Measurements from ENCODE around the gene IFNA17.

IFNA17 gene

GRCh38 chr9:21228122-21228521 is at the start of gene IFNA17:
IFNA17 (minus strand) TSS chr9:21228222; CDS start chr9:21228173, 49 bp downstream.
- H3K9ac ChIP-seq (ENCODE audit: low read depth in 1 of 2, low read length in 2 of 2), result no peak within 1 kb of the TSS
- H3K27me3 ChIP-seq (ENCODE audit: control insufficient read depth in 1 of 2, insufficient read depth in 2 of 2, low read length in 2 of 2), result no peaks in the 10 kb centered on the region
- H3K27ac ChIP-seq (ENCODE audit: low read depth, low read length), result no peak within 1 kb of the TSS
- H3K4me1 ChIP-seq (ENCODE audit: control insufficient read depth in 1 of 2, insufficient read depth in 2 of 2, low read length in 2 of 2), result no peaks in the 10 kb centered on the region
- no peaks in the 10 kb centered on the region for H3K9me3 ChIP-seq (ENCODE audit: control insufficient read depth in 1 of 2, low read length in 2 of 2)
- H3K36me3 ChIP-seq (ENCODE audit: control insufficient read depth in 1 of 2, insufficient read depth in 2 of 2, low read length in 2 of 2), result no peaks in the 10 kb centered on the region
- H3K4me3 ChIP-seq (ENCODE audit: low read depth in 1 of 2, low read length in 2 of 2), result no peak within 1 kb of the TSS

- Histone ChIP-seq H3K27ac (ENCODE audit: low read depth, low read length) (no peak overlapping the region), H3K36me3 (ENCODE audit: control insufficient read depth in 1 of 2, insufficient read depth in 2 of 2, low read length in 2 of 2) (no peaks in the 10 kb centered on the region), H3K9me3 (ENCODE audit: control insufficient read depth in 1 of 2, low read length in 2 of 2) (no peaks in the 10 kb centered on the region), H3K4me3 (ENCODE audit: low read depth in 1 of 2, low read length in 2 of 2) (no peak overlapping the region), H3K9ac (ENCODE audit: low read depth in 1 of 2, low read length in 2 of 2) (no peak overlapping the region), H3K27me3 (ENCODE audit: control insufficient read depth in 1 of 2, insufficient read depth in 2 of 2, low read length in 2 of 2) (peaks cover 0 to 4% of the 10 kb centered on the region in 2 donors), H3K4me1 (ENCODE audit: control insufficient read depth in 1 of 2, insufficient read depth in 2 of 2, low read length in 2 of 2) (no peaks in the 10 kb centered on the region)
These were observed 40.3 kb upstream of the IFNA17 start for GRCh38 chr9:21268347-21268657.

- Histone ChIP-seq H3K27ac (ENCODE audit: low read depth, low read length) (no peak overlapping the region), H3K9ac (ENCODE audit: low read depth in 1 of 2, low read length in 2 of 2) (no peak overlapping the region), H3K36me3 (ENCODE audit: control insufficient read depth in 1 of 2, insufficient read depth in 2 of 2, low read length in 2 of 2) (no peaks in the 10 kb centered on the region), H3K4me1 (ENCODE audit: control insufficient read depth in 1 of 2, insufficient read depth in 2 of 2, low read length in 2 of 2) (no peaks in the 10 kb centered on the region), H3K27me3 (ENCODE audit: control insufficient read depth in 1 of 2, insufficient read depth in 2 of 2, low read length in 2 of 2) (peaks cover 0 to 4% of the 10 kb centered on the region in 2 donors), H3K9me3 (ENCODE audit: control insufficient read depth in 1 of 2, low read length in 2 of 2) (no peaks in the 10 kb centered on the region), H3K4me3 (ENCODE audit: low read depth in 1 of 2, low read length in 2 of 2) (no peak overlapping the region)
These were observed 39.7 kb upstream of the IFNA17 start for GRCh38 chr9:21267485-21268346.

- no peak overlapping the region for H3K9ac ChIP-seq (ENCODE audit: low read depth in 1 of 2, low read length in 2 of 2)
- no peaks in the 10 kb centered on the region for H3K4me1 ChIP-seq (ENCODE audit: control insufficient read depth in 1 of 2, insufficient read depth in 2 of 2, low read length in 2 of 2)
- peaks cover 0 to 4% of the 10 kb centered on the region in 2 donors for H3K27me3 ChIP-seq (ENCODE audit: control insufficient read depth in 1 of 2, insufficient read depth in 2 of 2, low read length in 2 of 2)
- H3K9me3 ChIP-seq (ENCODE audit: control insufficient read depth in 1 of 2, low read length in 2 of 2), result no peaks in the 10 kb centered on the region
- H3K36me3 ChIP-seq (ENCODE audit: control insufficient read depth in 1 of 2, insufficient read depth in 2 of 2, low read length in 2 of 2), result no peaks in the 10 kb centered on the region
- H3K27ac ChIP-seq (ENCODE audit: low read depth, low read length), result no peak overlapping the region
- H3K4me3 ChIP-seq (ENCODE audit: low read depth in 1 of 2, low read length in 2 of 2), result no peak overlapping the region
These were observed 38.9 kb upstream of the IFNA17 start for GRCh38 chr9:21266733-21267484.

DNA sequence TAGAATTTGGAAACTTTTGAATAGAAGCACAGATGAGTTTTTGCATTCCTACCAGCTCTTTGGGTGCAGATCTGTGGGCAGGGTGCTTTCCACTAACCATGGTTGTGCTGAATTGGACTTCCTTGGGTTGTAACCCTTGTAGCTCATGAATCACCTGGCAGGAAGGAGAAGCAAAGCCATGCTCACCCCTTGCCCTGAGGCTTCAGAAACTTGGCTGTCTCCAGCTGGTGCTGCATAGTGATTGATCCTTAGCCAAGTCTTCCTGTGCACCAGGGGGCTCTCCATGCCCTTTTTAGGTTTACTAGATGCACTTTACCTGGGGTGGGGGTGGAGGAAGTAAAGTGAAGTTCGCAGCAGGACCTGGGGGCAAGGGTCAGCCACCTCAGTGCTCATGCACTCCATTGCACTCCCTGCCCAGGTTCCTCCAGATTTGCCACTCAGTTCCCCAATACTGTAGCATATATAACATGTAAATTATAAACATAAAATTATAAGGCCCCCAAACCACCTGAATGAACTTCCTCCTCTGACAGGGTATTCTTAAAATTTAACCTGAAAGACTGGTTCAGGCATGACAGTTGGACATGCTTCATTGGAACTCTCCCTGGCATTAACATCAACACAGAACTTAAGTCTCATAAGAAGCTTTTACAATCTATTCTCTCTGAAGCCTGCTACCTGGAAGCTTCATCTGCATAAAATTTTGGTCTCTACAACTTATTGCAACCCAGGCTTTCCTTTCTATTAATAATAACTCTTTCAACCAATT is 37.6 kb upstream of the IFNA17 start:
- no peaks in the 10 kb centered on the region for H3K4me1 ChIP-seq (ENCODE audit: control insufficient read depth in 1 of 2, insufficient read depth in 2 of 2, low read length in 2 of 2)
- H3K36me3 ChIP-seq (ENCODE audit: control insufficient read depth in 1 of 2, insufficient read depth in 2 of 2, low read length in 2 of 2), result no peaks in the 10 kb centered on the region
- H3K27ac ChIP-seq (ENCODE audit: low read depth, low read length), result no peak overlapping the region
- H3K9ac ChIP-seq (ENCODE audit: low read depth in 1 of 2, low read length in 2 of 2), result no peak overlapping the region
- H3K4me3 ChIP-seq (ENCODE audit: low read depth in 1 of 2, low read length in 2 of 2), result no peak overlapping the region
- H3K9me3 ChIP-seq (ENCODE audit: control insufficient read depth in 1 of 2, low read length in 2 of 2), result no peaks in the 10 kb centered on the region
- H3K27me3 ChIP-seq (ENCODE audit: control insufficient read depth in 1 of 2, insufficient read depth in 2 of 2, low read length in 2 of 2), result peaks cover 0 to 4% of the 10 kb centered on the region in 2 donors

DNA sequence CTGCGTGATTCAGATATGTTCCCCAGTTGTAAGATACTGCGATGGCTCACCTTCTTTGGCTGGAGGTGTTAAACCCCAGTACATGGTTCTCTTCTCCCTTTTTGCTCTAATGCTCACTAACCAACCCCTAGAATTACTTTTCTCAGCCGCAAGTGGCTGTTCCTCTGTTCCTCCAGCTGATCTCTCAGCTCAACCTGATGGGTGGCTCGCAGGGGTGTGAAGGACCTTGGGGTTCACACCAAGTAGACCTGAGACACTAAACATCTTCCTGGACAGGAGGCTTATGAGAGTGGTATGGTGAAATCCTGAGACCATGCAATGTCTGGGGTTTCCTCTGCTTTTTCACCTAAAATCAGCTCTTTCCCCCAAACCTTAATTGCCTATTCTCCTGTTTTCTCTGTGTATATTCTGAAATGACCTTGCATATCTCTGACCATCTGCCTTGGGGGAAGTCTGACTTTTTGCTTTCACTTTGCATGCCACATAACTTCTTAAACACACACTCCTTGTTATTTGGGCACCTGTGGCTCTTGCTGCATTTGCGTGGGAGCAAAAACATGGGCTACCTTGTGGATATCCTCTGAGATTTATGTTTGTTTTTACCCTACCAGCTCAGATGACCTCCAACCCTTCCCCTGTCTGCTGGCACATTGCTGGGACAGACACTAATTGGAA is 27.7 kb upstream of the IFNA17 start:
- Histone ChIP-seq H3K36me3 (ENCODE audit: control insufficient read depth in 1 of 2, insufficient read depth in 2 of 2, low read length in 2 of 2) (no peaks in the 10 kb centered on the region), H3K4me1 (ENCODE audit: control insufficient read depth in 1 of 2, insufficient read depth in 2 of 2, low read length in 2 of 2) (no peaks in the 10 kb centered on the region), H3K27me3 (ENCODE audit: control insufficient read depth in 1 of 2, insufficient read depth in 2 of 2, low read length in 2 of 2) (peaks cover 0 to 7% of the 10 kb centered on the region in 2 donors), H3K9me3 (ENCODE audit: control insufficient read depth in 1 of 2, low read length in 2 of 2) (no peaks in the 10 kb centered on the region), H3K27ac (ENCODE audit: low read depth, low read length) (no peak overlapping the region), H3K9ac (ENCODE audit: low read depth in 1 of 2, low read length in 2 of 2) (no peak overlapping the region), H3K4me3 (ENCODE audit: low read depth in 1 of 2, low read length in 2 of 2) (no peak overlapping the region)

- no peak overlapping the region for H3K9ac ChIP-seq (ENCODE audit: low read depth in 1 of 2, low read length in 2 of 2)
These were observed 24.9 kb upstream of the IFNA17 start for GRCh38 chr9:21252721-21253547.

DNA sequence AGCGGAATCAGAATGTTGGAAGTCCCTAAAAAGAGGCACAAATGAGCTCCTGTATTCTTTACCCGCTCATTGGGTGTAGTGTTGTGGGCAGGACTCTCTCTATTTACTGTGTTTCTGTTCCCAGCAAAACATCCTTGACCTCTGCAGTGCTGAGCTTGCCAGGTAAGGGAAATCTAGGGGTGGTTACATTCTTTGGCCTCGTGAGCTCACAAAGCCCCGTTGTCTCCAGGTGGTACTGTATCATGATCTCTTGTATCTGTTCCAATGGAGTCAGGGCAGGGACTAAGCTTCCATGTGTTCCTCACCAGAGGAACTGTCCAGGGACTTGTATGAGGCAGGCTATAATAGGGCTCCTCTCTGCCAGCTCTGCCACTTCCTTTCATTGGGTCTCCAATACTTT is 23.6 kb upstream of the IFNA17 start:
- H3K27me3 ChIP-seq (ENCODE audit: control insufficient read depth in 1 of 2, insufficient read depth in 2 of 2, low read length in 2 of 2), result peaks cover 0 to 7% of the 10 kb centered on the region in 2 donors
- H3K4me1 ChIP-seq (ENCODE audit: control insufficient read depth in 1 of 2, insufficient read depth in 2 of 2, low read length in 2 of 2), result no peaks in the 10 kb centered on the region
- no peaks in the 10 kb centered on the region for H3K9me3 ChIP-seq (ENCODE audit: control insufficient read depth in 1 of 2, low read length in 2 of 2)
- no peak overlapping the region for H3K27ac ChIP-seq (ENCODE audit: low read depth, low read length)
- no peaks in the 10 kb centered on the region for H3K36me3 ChIP-seq (ENCODE audit: control insufficient read depth in 1 of 2, insufficient read depth in 2 of 2, low read length in 2 of 2)
- H3K4me3 ChIP-seq (ENCODE audit: low read depth in 1 of 2, low read length in 2 of 2), result no peak overlapping the region
- H3K9ac ChIP-seq (ENCODE audit: low read depth in 1 of 2, low read length in 2 of 2), result no peak overlapping the region

More at GRCh38 chr9:21252721-21253547, 24.9 kb upstream of the IFNA17 start:
- Histone ChIP-seq H3K36me3 (ENCODE audit: control insufficient read depth in 1 of 2, insufficient read depth in 2 of 2, low read length in 2 of 2) (no peaks in the 10 kb centered on the region), H3K27ac (ENCODE audit: low read depth, low read length) (no peak overlapping the region), H3K9me3 (ENCODE audit: control insufficient read depth in 1 of 2, low read length in 2 of 2) (no peaks in the 10 kb centered on the region), H3K27me3 (ENCODE audit: control insufficient read depth in 1 of 2, insufficient read depth in 2 of 2, low read length in 2 of 2) (peaks cover 0 to 7% of the 10 kb centered on the region in 2 donors), H3K4me1 (ENCODE audit: control insufficient read depth in 1 of 2, insufficient read depth in 2 of 2, low read length in 2 of 2) (no peaks in the 10 kb centered on the region), H3K4me3 (ENCODE audit: low read depth in 1 of 2, low read length in 2 of 2) (no peak overlapping the region)

GRCh38 chr9:21251190-21251589 is 23.2 kb upstream of the IFNA17 start:
- Histone ChIP-seq H3K9me3 (ENCODE audit: control insufficient read depth in 1 of 2, low read length in 2 of 2) (no peaks in the 10 kb centered on the region), H3K4me3 (ENCODE audit: low read depth in 1 of 2, low read length in 2 of 2) (no peak overlapping the region), H3K27ac (ENCODE audit: low read depth, low read length) (no peak overlapping the region), H3K4me1 (ENCODE audit: control insufficient read depth in 1 of 2, insufficient read depth in 2 of 2, low read length in 2 of 2) (no peaks in the 10 kb centered on the region), H3K27me3 (ENCODE audit: control insufficient read depth in 1 of 2, insufficient read depth in 2 of 2, low read length in 2 of 2) (peaks cover 0 to 7% of the 10 kb centered on the region in 2 donors), H3K9ac (ENCODE audit: low read depth in 1 of 2, low read length in 2 of 2) (no peak overlapping the region), H3K36me3 (ENCODE audit: control insufficient read depth in 1 of 2, insufficient read depth in 2 of 2, low read length in 2 of 2) (no peaks in the 10 kb centered on the region)
